ENCODE measurements around the gene ZCCHC8.
"Not testable (repeated sequence)": the region's sequence is repeated elsewhere in the genome, so short reads cannot be mapped to it uniquely, and the experiment has no call there.

The ZCCHC8 gene

DNA sequence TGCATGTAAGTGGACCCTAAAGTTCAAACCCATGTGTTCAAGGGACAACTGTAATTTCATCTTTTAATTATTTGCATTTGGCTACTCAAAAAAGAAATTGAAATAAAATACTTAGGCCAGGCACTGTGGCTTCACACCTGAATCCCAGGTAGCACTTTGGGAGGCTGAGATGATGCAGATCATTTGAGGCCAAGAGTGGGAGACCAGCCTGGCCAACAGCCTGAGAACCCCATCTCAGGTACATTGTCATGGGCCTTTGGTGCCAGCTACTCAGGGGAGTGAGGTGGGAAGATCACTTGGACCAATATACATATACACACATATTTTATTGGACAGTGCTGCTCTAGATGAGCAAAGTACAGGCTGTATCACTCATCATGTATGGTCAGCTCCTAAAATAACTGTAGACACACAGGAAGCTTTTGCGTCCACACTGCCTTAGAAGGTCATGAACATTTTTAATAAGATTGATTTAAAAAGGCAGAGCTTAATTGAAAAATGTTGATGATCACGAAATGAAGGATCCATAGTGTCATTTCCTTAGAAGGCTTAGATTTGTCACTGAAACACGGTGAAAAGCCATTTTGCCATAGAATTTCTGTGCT lies 2.5 kb upstream of the ZCCHC8 start:
- Histone ChIP-seq H3K27ac (no peak overlapping the region), H4K20me1 (ENCODE audit: insufficient read depth) (no peaks in the 10 kb centered on the region), H3K36me3 (ENCODE audit: insufficient read depth) (peaks cover 4% of the 10 kb centered on the region; the same call in 1 of the 2 replicates), H2AFZ (ENCODE audit: low read depth) (no peak overlapping the region), H3K27me3 (ENCODE audit: insufficient read depth, low read depth) (no peaks in the 10 kb centered on the region), H3K79me2 (ENCODE audit: insufficient read depth, low read depth) (peaks cover 21% of the 10 kb centered on the region), H3K4me2 (no peak overlapping the region), H3K9ac (no peak overlapping the region), H3K4me1 (ENCODE audit: low read depth, poor library complexity, severe bottlenecking) (peaks cover 10% of the 10 kb centered on the region), H3K4me3 (IDR thresholded peaks at IDR 0.05; ENCODE audit: insufficient read depth, low read depth, low read length) (no peak overlapping the region)
- TF ChIP-seq, protein P1, sequence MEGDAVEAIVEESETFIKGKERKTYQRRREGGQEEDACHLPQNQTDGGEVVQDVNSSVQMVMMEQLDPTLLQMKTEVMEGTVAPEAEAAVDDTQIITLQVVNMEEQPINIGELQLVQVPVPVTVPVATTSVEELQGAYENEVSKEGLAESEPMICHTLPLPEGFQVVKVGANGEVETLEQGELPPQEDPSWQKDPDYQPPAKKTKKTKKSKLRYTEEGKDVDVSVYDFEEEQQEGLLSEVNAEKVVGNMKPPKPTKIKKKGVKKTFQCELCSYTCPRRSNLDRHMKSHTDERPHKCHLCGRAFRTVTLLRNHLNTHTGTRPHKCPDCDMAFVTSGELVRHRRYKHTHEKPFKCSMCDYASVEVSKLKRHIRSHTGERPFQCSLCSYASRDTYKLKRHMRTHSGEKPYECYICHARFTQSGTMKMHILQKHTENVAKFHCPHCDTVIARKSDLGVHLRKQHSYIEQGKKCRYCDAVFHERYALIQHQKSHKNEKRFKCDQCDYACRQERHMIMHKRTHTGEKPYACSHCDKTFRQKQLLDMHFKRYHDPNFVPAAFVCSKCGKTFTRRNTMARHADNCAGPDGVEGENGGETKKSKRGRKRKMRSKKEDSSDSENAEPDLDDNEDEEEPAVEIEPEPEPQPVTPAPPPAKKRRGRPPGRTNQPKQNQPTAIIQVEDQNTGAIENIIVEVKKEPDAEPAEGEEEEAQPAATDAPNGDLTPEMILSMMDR (conservative IDR thresholded peaks at IDR 0.05; ENCODE audit: low read depth, low read length), result no peak

DNA sequence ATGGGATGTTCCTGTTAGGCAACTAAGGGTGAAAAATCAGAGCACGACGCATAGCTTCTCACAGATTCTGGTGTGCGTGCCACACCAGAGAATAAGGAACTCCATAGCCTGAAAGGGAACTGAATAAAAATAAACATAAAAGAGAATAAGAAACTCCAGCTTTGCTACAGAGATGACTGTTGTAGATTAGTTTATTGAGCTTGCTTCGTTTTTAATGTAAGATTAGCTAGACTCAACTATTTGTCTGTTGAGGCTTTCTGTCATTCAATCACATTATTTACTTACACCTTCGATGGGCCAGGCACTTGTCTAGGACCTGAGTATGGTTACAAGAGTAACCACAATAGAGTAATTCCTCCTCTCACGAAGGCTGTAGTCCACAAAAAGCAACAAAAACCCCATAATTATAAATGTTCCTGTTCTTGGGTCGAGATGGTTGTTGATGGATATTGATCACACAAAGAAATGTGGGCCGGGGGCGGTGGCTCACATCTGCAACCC lies 807 bp upstream of the ZCCHC8 start:
- H3K9ac ChIP-seq, result no peak overlapping the region
- H4K20me1 ChIP-seq (ENCODE audit: insufficient read depth), result no peaks in the 10 kb centered on the region
- H3K4me1 ChIP-seq (ENCODE audit: low read depth, poor library complexity, severe bottlenecking), result peaks cover 22% of the 10 kb centered on the region
- H3K36me3 ChIP-seq (ENCODE audit: insufficient read depth), result no peaks in the 10 kb centered on the region
- H3K27me3 ChIP-seq (ENCODE audit: insufficient read depth, low read depth), result no peaks in the 10 kb centered on the region
- H3K4me2 ChIP-seq, result peak overlapping the region; percentile 16; the same call in 1 of the 2 replicates
- H3K4me3 ChIP-seq (IDR thresholded peaks at IDR 0.05; ENCODE audit: insufficient read depth, low read depth, low read length), result no peak overlapping the region
- H2AFZ ChIP-seq (ENCODE audit: low read depth), result no peak overlapping the region
- peaks cover 36% of the 10 kb centered on the region for H3K79me2 ChIP-seq (ENCODE audit: insufficient read depth, low read depth)
- no peak overlapping the region; the same call in 1 of the 2 replicates for H3K27ac ChIP-seq
- TF ChIP-seq, protein P1 (conservative IDR thresholded peaks at IDR 0.05; ENCODE audit: low read depth, low read length), result no peak

DNA sequence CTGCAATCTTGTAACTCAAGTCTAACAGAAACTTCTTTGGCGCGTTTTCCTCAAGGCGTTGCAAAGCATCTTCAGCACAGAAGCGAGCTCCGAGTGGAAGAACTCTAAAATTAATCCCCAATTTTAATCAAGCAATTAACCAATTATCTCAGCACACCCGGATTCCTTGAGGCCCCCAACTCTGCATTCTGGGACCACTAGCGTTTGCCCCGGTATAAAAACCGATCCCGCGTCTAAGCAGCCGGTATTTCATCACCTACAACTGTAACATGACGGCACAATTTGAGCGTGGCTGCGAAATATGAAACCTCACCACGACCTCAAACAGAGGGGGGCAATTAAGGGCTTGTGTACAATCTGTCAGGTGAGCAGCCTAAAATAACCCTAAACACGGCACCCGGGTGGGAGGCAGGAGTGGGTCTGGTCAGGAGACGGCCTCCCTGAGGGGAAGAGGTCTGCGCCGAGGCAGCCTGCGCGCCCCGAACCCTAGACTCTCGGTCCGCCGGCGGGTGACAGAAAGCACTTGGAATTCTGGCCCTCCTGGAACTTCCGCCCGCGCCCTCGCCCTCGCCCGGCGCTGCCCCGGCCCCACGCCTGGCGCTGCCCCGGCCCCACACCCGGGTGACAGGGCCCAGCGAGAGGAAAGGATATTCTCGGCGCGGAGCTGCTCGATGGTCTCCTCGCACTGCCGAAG lies 594 bp downstream of the ZCCHC8 start:
- Histone ChIP-seq H2AFZ (ENCODE audit: low read depth) (peak overlapping the region; percentile 57), H3K36me3 (ENCODE audit: insufficient read depth) (no peaks in the 10 kb centered on the region), H3K4me3 (IDR thresholded peaks at IDR 0.05; ENCODE audit: insufficient read depth, low read depth, low read length) (no peak overlapping the region), H3K27me3 (ENCODE audit: insufficient read depth, low read depth) (no peaks in the 10 kb centered on the region), H3K4me2 (peak overlapping the region; percentile 79), H3K27ac (peak overlapping the region; percentile 99), H4K20me1 (ENCODE audit: insufficient read depth) (no peaks in the 10 kb centered on the region), H3K79me2 (ENCODE audit: insufficient read depth, low read depth) (peaks cover 47% of the 10 kb centered on the region), H3K4me1 (ENCODE audit: low read depth, poor library complexity, severe bottlenecking) (peaks cover 22% of the 10 kb centered on the region), H3K9ac (peak overlapping the region; percentile 97)
- TF ChIP-seq, protein P1 (conservative IDR thresholded peaks at IDR 0.05; ENCODE audit: low read depth, low read length), result no peak

DNA sequence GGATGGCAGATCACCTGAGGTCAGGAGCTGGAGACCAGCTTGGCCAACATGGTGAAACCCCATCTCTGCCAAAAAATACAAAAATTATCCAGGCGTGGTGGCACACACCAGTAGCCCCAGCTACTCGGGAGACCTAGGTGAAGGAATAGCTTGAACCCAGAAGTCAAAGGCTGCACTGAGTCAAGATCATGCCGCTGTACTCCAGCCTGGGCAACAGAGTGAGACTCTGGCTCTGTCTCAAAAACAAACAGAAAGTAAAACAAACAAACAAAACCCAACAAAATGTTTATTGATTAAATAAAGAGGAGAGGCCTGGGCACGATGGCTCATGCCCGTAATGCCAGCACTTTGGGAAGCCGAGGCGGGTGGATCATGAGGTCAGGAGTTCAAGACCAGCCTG lies 5.5 kb downstream of the ZCCHC8 start:
- Histone ChIP-seq H3K4me3 (IDR thresholded peaks at IDR 0.05; ENCODE audit: insufficient read depth, low read depth, low read length) (no peak overlapping the region), H3K9ac (no peak overlapping the region), H3K27me3 (ENCODE audit: insufficient read depth, low read depth) (no peaks in the 10 kb centered on the region), H2AFZ (ENCODE audit: low read depth) (no peak overlapping the region), H3K79me2 (ENCODE audit: insufficient read depth, low read depth) (peaks cover 51% of the 10 kb centered on the region), H3K36me3 (ENCODE audit: insufficient read depth) (no peaks in the 10 kb centered on the region), H3K27ac (no peak overlapping the region), H4K20me1 (ENCODE audit: insufficient read depth) (no peaks in the 10 kb centered on the region), H3K4me2 (no peak overlapping the region), H3K4me1 (ENCODE audit: low read depth, poor library complexity, severe bottlenecking) (peaks cover 18% of the 10 kb centered on the region)
- TF ChIP-seq, protein P1 (conservative IDR thresholded peaks at IDR 0.05; ENCODE audit: low read depth, low read length), result no peak

DNA sequence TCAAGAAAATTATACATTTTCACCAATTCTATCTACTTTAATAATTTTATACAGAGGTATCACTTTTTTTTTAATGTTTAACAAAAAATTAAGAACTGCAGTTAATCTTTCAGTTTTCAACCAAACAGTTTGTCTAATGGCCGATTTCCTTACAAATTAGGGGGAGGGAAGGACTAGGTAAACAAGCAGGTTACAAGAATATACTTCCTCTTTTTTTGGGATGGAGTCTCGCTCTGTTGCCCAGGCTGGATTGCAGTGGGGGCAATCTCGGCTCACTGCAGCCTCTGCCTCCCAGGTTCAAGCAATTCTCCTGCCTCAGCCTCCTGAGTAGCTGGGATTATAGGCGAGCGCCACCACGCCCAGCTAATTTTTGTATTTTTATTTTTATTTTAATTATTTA lies 7.5 kb downstream of the ZCCHC8 start:
- not testable (repeated sequence) for H2AFZ ChIP-seq (ENCODE audit: low read depth); H3K27me3 ChIP-seq (ENCODE audit: insufficient read depth, low read depth); H3K36me3 ChIP-seq (ENCODE audit: insufficient read depth); H3K9ac ChIP-seq; H4K20me1 ChIP-seq (ENCODE audit: insufficient read depth); H3K27ac ChIP-seq; H3K4me2 ChIP-seq; H3K4me3 ChIP-seq (IDR thresholded peaks at IDR 0.05; ENCODE audit: insufficient read depth, low read depth, low read length)
- H3K4me1 ChIP-seq (ENCODE audit: low read depth, poor library complexity, severe bottlenecking), result peaks cover 11% of the 10 kb centered on the region
- H3K79me2 ChIP-seq (ENCODE audit: insufficient read depth, low read depth), result peaks cover 30% of the 10 kb centered on the region
